GM19193 (cell line): ENCODE data around the gene GNG7.
A peak's percentile ranks its signal among the peaks of the same experiment; 100 is the strongest.

Experiments used
- POLR2A ChIP-seq: IDR thresholded peaks from 4 replicates; pipeline ENCODE4 v1.6.1; 2011; ENCODE audit not compliant: insufficient read depth, insufficient read length; ENCODE audit errors: extremely low read depth

The GNG7 gene

GRCh38 chr19:2629491-2630351 lies 72.8 kb downstream of the GNG7 start:
- TF ChIP-seq POLR2A: no peak

GRCh38 chr19:2628597-2628996 lies 73.9 kb downstream of the GNG7 start:
- no peak for TF ChIP-seq POLR2A

- no peak for TF ChIP-seq POLR2A
These were observed 74.6 kb downstream of the GNG7 start for GRCh38 chr19:2627855-2628254.

- peak; percentile 16 for TF ChIP-seq POLR2A
These were observed 75.1 kb downstream of the GNG7 start for GRCh38 chr19:2627319-2627829.

- no peak for TF ChIP-seq POLR2A
These were observed 77.1 kb downstream of the GNG7 start for GRCh38 chr19:2625434-2625833.

- no peak for TF ChIP-seq POLR2A
These were observed 77.9 kb downstream of the GNG7 start for GRCh38 chr19:2624537-2625091.

GRCh38 chr19:2623798-2624197 lies 78.7 kb downstream of the GNG7 start:
- TF ChIP-seq POLR2A: no peak

GRCh38 chr19:2619076-2619475 lies 83.4 kb downstream of the GNG7 start:
- no peak for TF ChIP-seq POLR2A

GRCh38 chr19:2618611-2619010 lies 83.9 kb downstream of the GNG7 start:
- TF ChIP-seq POLR2A: no peak

GRCh38 chr19:2617393-2618165 lies 84.9 kb downstream of the GNG7 start:
- TF ChIP-seq POLR2A: no peak

- TF ChIP-seq POLR2A: no peak
These were observed 85.6 kb downstream of the GNG7 start for GRCh38 chr19:2616741-2617392.

- TF ChIP-seq POLR2A: no peak
These were observed 86.7 kb downstream of the GNG7 start for GRCh38 chr19:2615782-2616181.

GRCh38 chr19:2613507-2614295 lies 88.8 kb downstream of the GNG7 start:
- no peak for TF ChIP-seq POLR2A

- no peak for TF ChIP-seq POLR2A
These were observed 89.8 kb downstream of the GNG7 start for GRCh38 chr19:2612619-2613249.
